CMK (cell line): ENCODE measurements around the gene DNASE2.
"Not testable (repeated sequence)": the region's sequence is repeated elsewhere in the genome, so short reads cannot be mapped to it uniquely, and the experiment has no call there.

Experiments
- DNase-seq: peaks from one replicate; pipeline ENCODE4 v3.0.0-alpha.2; 2010; ENCODE audit warnings: low read depth

Gene DNASE2

GRCh38 chr19:12881172-12881808 lies at the start of gene DNASE2:
Gene DNASE2, minus strand, starts transcription at chr19:12881449. Its CDS starts 74 bp downstream, at chr19:12881375.
- peak; percentile 67 for DNase-seq

GRCh38 chr19:12930002-12930645 lies 48.9 kb upstream of the DNASE2 start:
- no peak for DNase-seq

- no peak for DNase-seq
Measured at GRCh38 chr19:12924621-12925310, 43.5 kb upstream of the DNASE2 start.

- DNase-seq, result no peak
Measured at GRCh38 chr19:12922959-12923358, 41.7 kb upstream of the DNASE2 start.

GRCh38 chr19:12921047-12921446 lies 39.8 kb upstream of the DNASE2 start:
- DNase-seq, result no peak

GRCh38 chr19:12918253-12918652 lies 37.0 kb upstream of the DNASE2 start:
- DNase-seq, result no peak

GRCh38 chr19:12915860-12916259 lies 34.6 kb upstream of the DNASE2 start:
- DNase-seq, result not testable (repeated sequence)

- DNase-seq, result peak; percentile 86
Measured at GRCh38 chr19:12913851-12914690, 32.8 kb upstream of the DNASE2 start.

GRCh38 chr19:12913011-12913561 lies 31.8 kb upstream of the DNASE2 start:
- DNase-seq, result no peak

GRCh38 chr19:12912571-12912970 lies 31.3 kb upstream of the DNASE2 start:
- no peak for DNase-seq

- no peak for DNase-seq
Measured at GRCh38 chr19:12907166-12907565, 25.9 kb upstream of the DNASE2 start.

GRCh38 chr19:12899891-12900518 lies 18.8 kb upstream of the DNASE2 start:
- DNase-seq, result no peak

- no peak for DNase-seq
Measured at GRCh38 chr19:12896460-12896859, 15.2 kb upstream of the DNASE2 start.

- no peak for DNase-seq
Measured at GRCh38 chr19:12893582-12893981, 12.3 kb upstream of the DNASE2 start.

GRCh38 chr19:12891553-12892021 lies 10.3 kb upstream of the DNASE2 start:
- no peak for DNase-seq

GRCh38 chr19:12890787-12891552 lies 9.7 kb upstream of the DNASE2 start, which contains the start of gene GCDH:
Gene GCDH, plus strand, starts transcription at chr19:12891160. Its CDS starts 145 bp downstream, at chr19:12891305.
- peak; percentile 96 for DNase-seq

GRCh38 chr19:12890299-12890786 lies 9.1 kb upstream of the DNASE2 start:
- DNase-seq, result not testable (repeated sequence)

GRCh38 chr19:12888006-12888603 lies 6.9 kb upstream of the DNASE2 start:
- no peak for DNase-seq

GRCh38 chr19:12886969-12887747 lies 5.9 kb upstream of the DNASE2 start, which contains the start of gene KLF1:
Gene KLF1, minus strand, starts transcription at chr19:12887201. Its CDS starts 61 bp downstream, at chr19:12887140.
- peak; percentile 64 for DNase-seq
